Measurements from ENCODE around the gene PLK3.
"Not testable (repeated sequence)": the region's sequence is repeated elsewhere in the genome, so short reads cannot be mapped to it uniquely, and the experiment has no call there.

The PLK3 gene

GRCh38 chr1:44828841-44829440, 28.8 kb downstream of the PLK3 start:
- DNase-seq, result no peak

GRCh38 chr1:44829506-44830384, 29.6 kb downstream of the PLK3 start:
- DNase-seq, result no peak

GRCh38 chr1:44830900-44831304, 30.7 kb downstream of the PLK3 start:
- no peak for DNase-seq

- no peak for DNase-seq
These were observed 31.3 kb downstream of the PLK3 start for GRCh38 chr1:44831516-44831915.

GRCh38 chr1:44832056-44832705, 32.0 kb downstream of the PLK3 start:
- no peak for DNase-seq

GRCh38 chr1:44834328-44834727, 34.2 kb downstream of the PLK3 start:
- DNase-seq, result no peak

- DNase-seq, result peak; percentile 87
These were observed 35.8 kb downstream of the PLK3 start for GRCh38 chr1:44835738-44836675.

GRCh38 chr1:44838294-44838693, 38.1 kb downstream of the PLK3 start:
- not testable (repeated sequence) for DNase-seq

- peak; percentile 65 for DNase-seq
These were observed 39.4 kb downstream of the PLK3 start for GRCh38 chr1:44839576-44839975.

GRCh38 chr1:44842486-44842861, 42.3 kb downstream of the PLK3 start:
- no peak for DNase-seq

GRCh38 chr1:44842862-44843655, 42.9 kb downstream of the PLK3 start, which contains the start of gene PTCH2:
PTCH2 (minus strand) TSS chr1:44843253; CDS start chr1:44842932, 321 bp downstream.
- DNase-seq, result peak; percentile 89

- no peak for DNase-seq
These were observed 46.8 kb downstream of the PLK3 start for GRCh38 chr1:44846985-44847384.

GRCh38 chr1:44847845-44848244, 47.7 kb downstream of the PLK3 start:
- no peak for DNase-seq

- DNase-seq, result no peak
These were observed 48.4 kb downstream of the PLK3 start for GRCh38 chr1:44848456-44849181.

- DNase-seq, result no peak
These were observed 49.5 kb downstream of the PLK3 start for GRCh38 chr1:44849575-44850132.

GRCh38 chr1:44851308-44851707, 51.1 kb downstream of the PLK3 start:
- no peak for DNase-seq

- no peak for DNase-seq
These were observed 53.0 kb downstream of the PLK3 start for GRCh38 chr1:44853201-44853600.

GRCh38 chr1:44854970-44855369, 54.8 kb downstream of the PLK3 start:
- no peak for DNase-seq
